ENCODE measurements around the gene LRRC45. TPM values are rescaled to one million over a fixed set of nuclear protein-coding genes. Genes with fewer than 3 reads are reported as not detected.

Gene LRRC45
- total RNA-seq, 1 experiment from 2014 or later = 38.1 TPM

- H3K36me3 Mint-ChIP-seq = no peaks in the 10 kb centered on the region
- no peak overlapping the region for H3K27ac Mint-ChIP-seq
- CTCF ChIA-PET = interaction anchor here (0.7 to 1.2 kb wide), 3 partner anchors 11 to 1029 kb away, joined by 3 to 4 read pairs (median 3); no protein-coding TSS in a partner anchor
- H3K4me3 Mint-ChIP-seq = no peak overlapping the region
- H3K4me1 Mint-ChIP-seq = no peaks in the 10 kb centered on the region
- TF ChIP-seq ETV6 (CRISPR knock-in tag; IDR thresholded peaks at IDR 0.05) = no peak
- TF ChIP-seq ZNF317 (CRISPR knock-in tag; IDR thresholded peaks at IDR 0.05; ENCODE audit: borderline replicate concordance, low read depth) = no peak
- no peak for TF ChIP-seq MLX (CRISPR knock-in tag; IDR thresholded peaks at IDR 0.05)
- no peak for TF ChIP-seq CREB1 (CRISPR knock-in tag; IDR thresholded peaks at IDR 0.05)
- no peak for TF ChIP-seq NFE2L1 (CRISPR knock-in tag; IDR thresholded peaks at IDR 0.05)
- no peak for TF ChIP-seq ZNF121 (CRISPR knock-in tag; IDR thresholded peaks at IDR 0.05)
- no peak for TF ChIP-seq TEAD4 (CRISPR knock-in tag; IDR thresholded peaks at IDR 0.05)
- TF ChIP-seq SOX15 (CRISPR knock-in tag; IDR thresholded peaks at IDR 0.05) = no peak
- TF ChIP-seq GABPB1 (CRISPR knock-in tag; IDR thresholded peaks at IDR 0.05) = no peak
- TF ChIP-seq KAT7 (CRISPR knock-in tag; IDR thresholded peaks at IDR 0.05; ENCODE audit: borderline replicate concordance) = no peak
- no peak for TF ChIP-seq ARID4B (CRISPR knock-in tag; IDR thresholded peaks at IDR 0.05; ENCODE audit: borderline replicate concordance)
- TF ChIP-seq TP53 (CRISPR knock-in tag; IDR thresholded peaks at IDR 0.05) = no peak
- no peak for TF ChIP-seq AFF4 (CRISPR knock-in tag; IDR thresholded peaks at IDR 0.05; ENCODE audit: borderline replicate concordance)
- no peak for TF ChIP-seq ZNF423 (CRISPR knock-in tag; IDR thresholded peaks at IDR 0.05)
- H3K9me3 Mint-ChIP-seq = no peaks in the 10 kb centered on the region
- no peaks in the 10 kb centered on the region for H3K27me3 Mint-ChIP-seq (ENCODE audit: low read depth)
- POLR2A ChIA-PET = no interaction called here
- ATAC-seq = no peak
- DNase-seq (ENCODE audit: low spot score) = no peak
Measured at GRCh38 chr17:82001571-82002056, 21.5 kb upstream of the LRRC45 start.

- CTCF ChIA-PET = interaction anchor here (1.0 to 2.6 kb wide), 5 partner anchors 8 to 34 kb away, joined by 3 to 12 read pairs (median 4); partner anchors contain the start of gene DCXR
- ATAC-seq (peak; percentile 21; the same call in 1 of the 2 replicates), DNase-seq (ENCODE audit: low spot score) (no peak)
- Mint-ChIP-seq H3K27me3 (ENCODE audit: low read depth) (no peaks in the 10 kb centered on the region), H3K27ac (no peak overlapping the region), H3K36me3 (no peaks in the 10 kb centered on the region), H3K4me1 (no peaks in the 10 kb centered on the region), H3K9me3 (no peaks in the 10 kb centered on the region), H3K4me3 (no peak overlapping the region)
- TF ChIP-seq ZNF138 (CRISPR knock-in tag; conservative IDR thresholded peaks at IDR 0.05) (no peak), NFE2L1 (CRISPR knock-in tag; IDR thresholded peaks at IDR 0.05) (no peak), GABPB1 (CRISPR knock-in tag; IDR thresholded peaks at IDR 0.05) (peak; percentile 79)
- POLR2A ChIA-PET = no interaction called here
Measured at GRCh38 chr17:82003411-82004381, 19.4 kb upstream of the LRRC45 start.

Data from WTC11 (cell line).